HepG2 (cell line): ENCODE measurements around the gene CDC42EP1. TPM values are rescaled to one million over a fixed set of nuclear protein-coding genes. Genes with fewer than 3 reads are reported as not detected.

Experiments used
- ATAC-seq: fragments of 200-7000 bp; cut with Tn5 transposase; 3 replicates; pipeline ENCODE4 v1.9.1; 2020; ENCODE audit warnings: mild to moderate bottlenecking, moderate library complexity
- BruUV-seq: library from RNA; stranded (reverse); fragments of 400-500 nt; replicated peaks from 2 replicates; lab custom pipeline; 2021; lab: Mats Ljungman, UMichigan
- CTCF ChIA-PET: fragments of 300-600 bp; formaldehyde crosslinking; extraction: SDS; loops from one replicate; lab custom pipeline; 2021; ENCODE audit warnings: low total read pairs, inconsistent platforms, low intra/inter-chr PET ratio; lab: Yijun Ruan, JAX
- POLR2A ChIA-PET: fragments of 350-600 bp; sonication (Branson Sonifier 250); formaldehyde crosslinking; loops from one replicate; lab custom pipeline; 2020; ENCODE audit warnings: antibody characterized with exemption, inconsistent platforms; lab: Yijun Ruan, JAX
- DNase-seq: peaks from one replicate; pipeline ENCODE4 v3.0.0-alpha.2; 2015; ENCODE audit warnings: low spot score
- FAIRE-seq: peaks from 3 replicates; lab custom pipeline; 2011; peaks lifted over from hg19 to GRCh38; lab: Jason Lieb, UNC
- H2AFZ ChIP-seq: one replicate; pipeline ENCODE4 v1.6.1; 2011; ENCODE audit warnings: low read length, inconsistent platforms
- H3K27ac ChIP-seq: fragments of 300-600 bp; 3 replicates; pipeline ENCODE4 v1.8.0; 2011; ENCODE audit warnings: mixed run types, mild to moderate bottlenecking, mixed read lengths, low read length, inconsistent platforms; ENCODE audit not compliant: insufficient read depth; ENCODE audit errors: extremely low read length
- H3K27me3 ChIP-seq, 2 experiments: fragments of 200-600 bp in 1 of 2; 2 replicates in 1 of 2; 3 replicates in 1 of 2; pipeline versions ENCODE4 v1.6.0 to v1.8.0; 2011; ENCODE audit warnings: low read length in 2 of 2, mild to moderate bottlenecking in 2 of 2, moderate library complexity in 2 of 2, inconsistent platforms in 1 of 2; ENCODE audit not compliant: insufficient read depth in 2 of 2, control insufficient read depth in 1 of 2
- H3K36me3 ChIP-seq, 2 experiments: fragments of 200-600 bp in 1 of 2; replicated peaks in 1 of 2; 2 replicates in 1 of 2; 3 replicates in 1 of 2; pipeline versions ENCODE4 v1.5.1 to v1.8.0; 2011; ENCODE audit warnings: low read length in 2 of 2, inconsistent platforms in 1 of 2; ENCODE audit not compliant: insufficient read depth in 2 of 2, control insufficient read depth in 1 of 2
- H3K4me1 ChIP-seq: 2 replicates; pipeline ENCODE4 v1.5.1; 2012; ENCODE audit warnings: low read length, inconsistent platforms; ENCODE audit not compliant: insufficient read depth
- H3K4me2 ChIP-seq: 2 replicates; pipeline ENCODE4 v1.6.0; 2011; ENCODE audit warnings: low read depth, low read length, inconsistent platforms
- H3K4me3 ChIP-seq, 3 experiments: fragments of 200-600 bp in 1 of 3; sonication (generic), shearing (Covaris generic) in 1 of 3; replicated peaks in 1 of 3; 2 replicates each; pipeline ENCODE4 v1.5.1; 2011 to 2016; ENCODE audit warnings: low read length in 3 of 3, inconsistent platforms in 2 of 3, low read depth in 2 of 3, mild to moderate bottlenecking in 2 of 3, control low read depth in 1 of 3, mixed read lengths in 1 of 3; ENCODE audit not compliant: insufficient read depth in 1 of 3
- H3K79me2 ChIP-seq: one replicate; pipeline ENCODE4 v1.6.1; 2011; ENCODE audit warnings: low read length, inconsistent platforms; ENCODE audit not compliant: insufficient read depth
- H3K9ac ChIP-seq: 2 replicates; pipeline ENCODE4 v1.6.0; 2011; ENCODE audit warnings: mild to moderate bottlenecking, low read depth, low read length, inconsistent platforms; ENCODE audit not compliant: insufficient read depth
- H3K9me3 ChIP-seq: 2 replicates; pipeline ENCODE4 v1.5.1; 2012; ENCODE audit warnings: mild to moderate bottlenecking, low read length
- H4K20me1 ChIP-seq: 2 replicates; pipeline ENCODE4 v1.6.0; 2011; ENCODE audit warnings: inconsistent platforms, mild to moderate bottlenecking, low read length, moderate library complexity; ENCODE audit not compliant: insufficient read depth
- HNRNPLL ChIP-seq: fragments of 200-400 bp; formaldehyde crosslinking; IDR thresholded peaks from 2 replicates; pipeline ENCODE4 v1.6.1; 2017; ENCODE audit warnings: mild to moderate bottlenecking, low read depth, low read length; ENCODE audit not compliant: poor library complexity, severe bottlenecking
- SUZ12 ChIP-seq: fragments of 150-350 bp; IDR thresholded peaks from 2 replicates; pipeline ENCODE4 v1.6.1; 2014; ENCODE audit warnings: low read depth, low read length
- ZMYM3 ChIP-seq: sonication (generic); formaldehyde crosslinking; IDR thresholded peaks from 2 replicates; pipeline ENCODE4 v1.5.1; 2020; ENCODE audit warnings: mild to moderate bottlenecking, missing genetic modification reagents
- ZNF121 ChIP-seq: sonication (generic); formaldehyde crosslinking; IDR thresholded peaks from 2 replicates; pipeline ENCODE4 v1.5.0; 2020; ENCODE audit warnings: mild to moderate bottlenecking, missing genetic modification reagents
- ZNF556 ChIP-seq: sonication (generic); formaldehyde crosslinking; IDR thresholded peaks from 2 replicates; pipeline ENCODE4 v1.4.0; 2020; ENCODE audit warnings: mild to moderate bottlenecking, missing genetic modification reagents, borderline replicate concordance
- WGBS: methylation state at CpG from one replicate; pipeline ENCODE4 v1.1.6; 2017; ENCODE audit warnings: low lambda C conversion rate; 5-methylcytosine and 5-hydroxymethylcytosine counted together
- in situ Hi-C: cut with HindIII; loops from 2 replicates; pipeline ENCODE4 v1.10.0; 2017; ENCODE audit warnings: low pct_unique_long_range_greater_than_20kb; ENCODE audit not compliant: extremely low pct_ligation_motif_present
- intact Hi-C: fragments of 100-400 bp; cut with micrococcal nuclease; formaldehyde crosslinking; loops from one replicate; pipeline ENCODE4 v1.10.0; 2022; ENCODE audit not compliant: unreplicated experiment
- polyA plus RNA-seq, 8 experiments: library from polyadenylated mRNA; depleted of rRNA in 3 of 8; stranded (reverse) in 7 of 8; unstranded in 1 of 8; fragments of >200 nt; fragmentation: Illumina TruSeq in 4 of 8; extraction: Trizol in 4 of 8; gene quantifications; 2 replicates each; pipeline versions ENCODE4 v1.2.1 to v1.2.3, GENCODE V29; 2011 to 2016; ENCODE audit warnings: low read depth in 4 of 8, missing spikeins in 1 of 8, mixed read lengths in 1 of 8; ENCODE audit not compliant: insufficient read depth in 1 of 8
- total RNA-seq, 5 experiments: library from RNA; depleted of rRNA; stranded (reverse); fragments of >200 nt; fragmentation: Illumina TruSeq; extraction: Trizol; gene quantifications; 2 replicates each; pipeline ENCODE4 v1.2.3, GENCODE V29; 2016; ENCODE audit warnings: low read depth in 1 of 5
- TF ChIP-seq, protein P1 (sequence below): sonication (generic); formaldehyde crosslinking; IDR thresholded peaks from 2 replicates; pipeline ENCODE4 v1.8.1; 2023; ENCODE audit warnings: mild to moderate bottlenecking, inconsistent platforms, moderate library complexity, missing genetic modification reagents, borderline replicate concordance
- TF ChIP-seq, protein P2 (sequence below): sonication (generic); formaldehyde crosslinking; IDR thresholded peaks from 2 replicates; pipeline ENCODE4 v1.5.0; 2020; ENCODE audit warnings: mild to moderate bottlenecking, missing genetic modification reagents
- TF ChIP-seq, protein P3 (sequence below): IDR thresholded peaks from 2 replicates; pipeline ENCODE4 v1.6.1; 2016; ENCODE audit warnings: low read depth, borderline replicate concordance

Gene CDC42EP1
- total and polyA plus RNA-seq, 2 of the 13 experiments (the other 11 are each of a cell fraction or from before 2014, with no cell fraction given): 17.1 to 29.5 TPM

DNA sequence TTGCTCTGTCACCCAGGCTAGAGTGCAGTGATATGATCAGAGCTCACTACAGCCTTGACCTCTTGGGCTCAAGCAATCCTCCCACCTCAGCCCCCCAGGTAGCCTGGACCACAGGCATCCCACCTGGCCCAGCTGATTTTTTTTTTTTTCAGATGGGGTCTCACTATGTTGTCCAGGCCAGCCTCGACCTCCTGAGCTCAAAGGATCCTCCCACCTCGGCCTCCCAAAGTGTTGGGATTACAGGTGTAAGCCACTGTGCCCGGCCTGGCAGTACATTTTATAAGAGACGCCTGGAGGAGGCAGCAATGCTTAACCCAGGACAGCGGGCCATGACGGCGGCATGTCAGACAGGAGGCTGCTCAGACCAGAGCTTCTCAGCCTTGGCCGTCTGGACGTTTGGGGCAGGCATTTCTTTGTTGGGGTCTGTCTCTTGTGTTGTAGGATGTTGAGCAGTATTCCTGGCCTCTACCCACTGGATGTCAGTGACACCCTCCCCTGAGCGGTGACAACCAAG is 15.3 kb downstream of the CDC42EP1 start:
- no peaks in the 10 kb centered on the region for H3K36me3 ChIP-seq
- no peak overlapping the region for H3K9ac ChIP-seq

More for the DNA sequence above, 15.3 kb downstream of the CDC42EP1 start:
- Histone ChIP-seq H3K4me3 (no peak overlapping the region), H2AFZ (no peak overlapping the region), H4K20me1 (no peaks in the 10 kb centered on the region), H3K27ac (no peak overlapping the region), H3K27me3 (0 out of 5 replicates have a peak, but pooled peaks cover 0 to 1% of the 10 kb centered on the region in 2 experiments), H3K4me1 (peaks cover 67% of the 10 kb centered on the region), H3K79me2 (no peaks in the 10 kb centered on the region), H3K4me2 (no peak overlapping the region), H3K9me3 (no peaks in the 10 kb centered on the region)
- no TSS peak for BruUV-seq
- POLR2A ChIA-PET: interaction anchor here (1.1 to 3.5 kb wide), 3 partner anchors 17 to 58 kb away, joined by 3 to 14 read pairs (median 5); partner anchors contain the start of gene GGA1
- in situ Hi-C loops (no loop called here), intact Hi-C loops (no loop called here)
- 91% methylated on average over 5 of the region's 10 CpGs for WGBS
- no peak for ATAC-seq
- no peak for FAIRE-seq
- CTCF ChIA-PET: no interaction called here
- TF ChIP-seq ZNF121 (CRISPR knock-in tag) (peak; percentile 87), SUZ12 (no peak), ZNF556 (no peak), ZMYM3 (CRISPR knock-in tag) (0 out of 2 replicates have a peak, but pooled peaks have one; percentile 14), HNRNPLL (no peak)
- TF ChIP-seq, protein P1, sequence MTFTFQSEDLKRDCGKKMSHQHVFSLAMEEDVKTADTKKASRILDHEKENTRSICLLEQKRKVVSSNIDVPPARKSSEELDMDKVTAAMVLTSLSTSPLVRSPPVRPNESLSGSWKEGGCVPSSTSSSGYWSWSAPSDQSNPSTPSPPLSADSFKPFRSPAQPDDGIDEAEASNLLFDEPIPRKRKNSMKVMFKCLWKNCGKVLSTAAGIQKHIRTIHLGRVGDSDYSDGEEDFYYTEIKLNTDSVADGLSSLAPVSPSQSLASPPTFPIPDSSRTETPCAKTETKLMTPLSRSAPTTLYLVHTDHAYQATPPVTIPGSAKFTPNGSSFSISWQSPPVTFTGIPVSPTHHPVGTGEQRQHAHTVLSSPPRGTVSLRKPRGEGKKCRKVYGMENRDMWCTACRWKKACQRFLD (CRISPR knock-in tag): no peak
- TF ChIP-seq, protein P2, sequence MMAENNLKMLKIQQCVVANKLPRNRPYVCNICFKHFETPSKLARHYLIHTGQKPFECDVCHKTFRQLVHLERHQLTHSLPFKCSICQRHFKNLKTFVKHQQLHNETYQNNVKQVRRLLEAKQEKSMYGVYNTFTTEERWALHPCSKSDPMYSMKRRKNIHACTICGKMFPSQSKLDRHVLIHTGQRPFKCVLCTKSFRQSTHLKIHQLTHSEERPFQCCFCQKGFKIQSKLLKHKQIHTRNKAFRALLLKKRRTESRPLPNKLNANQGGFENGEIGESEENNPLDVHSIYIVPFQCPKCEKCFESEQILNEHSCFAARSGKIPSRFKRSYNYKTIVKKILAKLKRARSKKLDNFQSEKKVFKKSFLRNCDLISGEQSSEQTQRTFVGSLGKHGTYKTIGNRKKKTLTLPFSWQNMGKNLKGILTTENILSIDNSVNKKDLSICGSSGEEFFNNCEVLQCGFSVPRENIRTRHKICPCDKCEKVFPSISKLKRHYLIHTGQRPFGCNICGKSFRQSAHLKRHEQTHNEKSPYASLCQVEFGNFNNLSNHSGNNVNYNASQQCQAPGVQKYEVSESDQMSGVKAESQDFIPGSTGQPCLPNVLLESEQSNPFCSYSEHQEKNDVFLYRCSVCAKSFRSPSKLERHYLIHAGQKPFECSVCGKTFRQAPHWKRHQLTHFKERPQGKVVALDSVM (CRISPR knock-in tag): peak; percentile 69; the same call in 1 of the 2 replicates
- TF ChIP-seq, protein P3, sequence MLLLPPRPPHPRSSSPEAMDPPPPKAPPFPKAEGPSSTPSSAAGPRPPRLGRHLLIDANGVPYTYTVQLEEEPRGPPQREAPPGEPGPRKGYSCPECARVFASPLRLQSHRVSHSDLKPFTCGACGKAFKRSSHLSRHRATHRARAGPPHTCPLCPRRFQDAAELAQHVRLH (CRISPR knock-in tag): no peak
- DNase-seq: no peak
